OCI-LY1 (cell line): Measurements from ENCODE around the gene TARS2.

Experiments used
- H2AFZ ChIP-seq: fragments of 200-600 bp; sonication (generic), shearing (Covaris generic); 2 replicates; pipeline ENCODE4 v1.6.0; 2014; ENCODE audit warnings: antibody characterized with exemption, mild to moderate bottlenecking, low read length
- H3F3A ChIP-seq: fragments of 200-600 bp; sonication (generic), shearing (Covaris generic); 2 replicates; pipeline ENCODE4 v1.6.0; 2014; ENCODE audit warnings: mild to moderate bottlenecking, antibody characterized with exemption, low read length, moderate library complexity; ENCODE audit not compliant: insufficient read depth
- H3K27ac ChIP-seq: fragments of 200-600 bp; sonication (generic); 2 replicates; pipeline ENCODE4 v1.5.1; 2014; ENCODE audit warnings: low read length, mixed run types, mild to moderate bottlenecking, low read depth; ENCODE audit not compliant: poor library complexity, severe bottlenecking
- H3K27me3 ChIP-seq: fragments of 200-600 bp; sonication (generic); 2 replicates; pipeline ENCODE4 v1.6.0; 2014; ENCODE audit warnings: antibody characterized with exemption, mild to moderate bottlenecking, low read length, moderate library complexity; ENCODE audit not compliant: insufficient read depth
- H3K36me3 ChIP-seq: fragments of 200-600 bp; sonication (generic); 2 replicates; pipeline ENCODE4 v1.6.1; 2014; ENCODE audit warnings: mild to moderate bottlenecking, antibody characterized with exemption, low read length, moderate library complexity, mixed read lengths; ENCODE audit not compliant: insufficient read depth
- H3K4me1 ChIP-seq: fragments of 200-600 bp; sonication (generic); 2 replicates; pipeline ENCODE4 v1.5.1; 2014; ENCODE audit warnings: mild to moderate bottlenecking, low read length, moderate library complexity; ENCODE audit not compliant: insufficient read depth, severe bottlenecking
- H3K4me2 ChIP-seq: fragments of 200-600 bp; sonication (generic), shearing (Covaris generic); 2 replicates; pipeline ENCODE4 v1.6.1; 2014; ENCODE audit warnings: low read length
- H3K4me3 ChIP-seq: fragments of 200-600 bp; sonication (generic); 2 replicates; pipeline ENCODE4 v1.5.1; 2014; ENCODE audit warnings: low read length, low read depth, mild to moderate bottlenecking, mixed read lengths; ENCODE audit not compliant: poor library complexity, severe bottlenecking
- H3K79me2 ChIP-seq: fragments of 200-600 bp; shearing (Covaris generic); 2 replicates; pipeline ENCODE4 v1.6.1; 2016; ENCODE audit warnings: mixed run types, low read length, mixed read lengths; ENCODE audit not compliant: insufficient read depth
- H3K9ac ChIP-seq: fragments of 200-600 bp; sonication (generic), shearing (Covaris generic); 2 replicates; pipeline ENCODE4 v1.6.1; 2014; ENCODE audit warnings: mild to moderate bottlenecking, low read length, mixed read lengths
- H3K9me2 ChIP-seq: fragments of 200-600 bp; sonication (generic), shearing (Covaris generic); 2 replicates; pipeline ENCODE4 v1.6.1; 2014; ENCODE audit warnings: low read depth, mild to moderate bottlenecking, low read length, mixed read lengths
- H3K9me3 ChIP-seq: fragments of 200-600 bp; shearing (Covaris generic); 2 replicates; pipeline ENCODE4 v1.6.1; 2014; ENCODE audit warnings: low read length, mixed read lengths
- H4K20me1 ChIP-seq: fragments of 200-600 bp; sonication (generic), shearing (Covaris generic); 2 replicates; pipeline ENCODE4 v1.6.0; 2016; ENCODE audit warnings: mild to moderate bottlenecking, low read length; ENCODE audit not compliant: insufficient read depth
- CTCF ChIP-seq: fragments of 200-600 bp; sonication (generic), shearing (Covaris generic); IDR thresholded peaks from 2 replicates; pipeline ENCODE4 v1.5.1; 2017; ENCODE audit warnings: mild to moderate bottlenecking, antibody characterized with exemption, low read length, moderate library complexity, mixed read lengths
- EZH2 ChIP-seq: fragments of 200-600 bp; sonication (generic), shearing (Covaris generic); IDR thresholded peaks from 2 replicates; pipeline ENCODE4 v1.8.0; 2017; ENCODE audit warnings: borderline replicate concordance, mixed run types, mild to moderate bottlenecking, antibody characterized with exemption, low read length, moderate library complexity, mixed read lengths

The TARS2 gene

GRCh38 chr1:150507912-150508864 is 21.0 kb downstream of the TARS2 start, which contains the start of gene ECM1:
TSS of gene ECM1 (plus strand) at chr1:150508109. CDS start at chr1:150508210, 101 bp downstream.
- Histone ChIP-seq H3K36me3 (peaks cover 38% of the 10 kb centered on the region), H3K9me3 (no peaks in the 10 kb centered on the region), H3K9me2 (no peaks in the 10 kb centered on the region), H3K9ac (no peak within 1 kb of the TSS), H3K4me3 (no peak within 1 kb of the TSS), H4K20me1 (no peaks in the 10 kb centered on the region), H3K27ac (no peak within 1 kb of the TSS), H3K4me1 (no peaks in the 10 kb centered on the region), H3F3A (no peaks in the 10 kb centered on the region), H2AFZ (no peak within 1 kb of the TSS), H3K27me3 (no peaks in the 10 kb centered on the region), H3K4me2 (no peak within 1 kb of the TSS), H3K79me2 (no peaks in the 10 kb centered on the region)
- no peak for TF ChIP-seq CTCF
- no peak for TF ChIP-seq EZH2

GRCh38 chr1:150508982-150509381 is 21.8 kb downstream of the TARS2 start:
- Histone ChIP-seq H3K9me2 (no peaks in the 10 kb centered on the region), H3K4me3 (no peak overlapping the region), H4K20me1 (no peaks in the 10 kb centered on the region), H3K79me2 (no peaks in the 10 kb centered on the region), H3K27me3 (no peaks in the 10 kb centered on the region), H3K4me1 (no peaks in the 10 kb centered on the region), H2AFZ (no peak overlapping the region), H3K9me3 (no peaks in the 10 kb centered on the region), H3K4me2 (no peak overlapping the region), H3K9ac (no peak overlapping the region), H3K36me3 (peaks cover 36% of the 10 kb centered on the region), H3F3A (no peaks in the 10 kb centered on the region), H3K27ac (no peak overlapping the region)
- TF ChIP-seq EZH2 (no peak), CTCF (no peak)

- H3F3A ChIP-seq = no peaks in the 10 kb centered on the region
- no peak overlapping the region for H3K9ac ChIP-seq
- H3K36me3 ChIP-seq = peaks cover 11% of the 10 kb centered on the region
- TF ChIP-seq EZH2 (no peak), CTCF (no peak)
- no peaks in the 10 kb centered on the region for H3K79me2 ChIP-seq
- peaks cover 16% of the 10 kb centered on the region for H3K4me1 ChIP-seq
- H3K4me3 ChIP-seq = no peak overlapping the region
- H3K4me2 ChIP-seq = no peak overlapping the region
- H4K20me1 ChIP-seq = no peaks in the 10 kb centered on the region
- H3K27me3 ChIP-seq = no peaks in the 10 kb centered on the region
- H2AFZ ChIP-seq = no peak overlapping the region
- no peaks in the 10 kb centered on the region for H3K9me2 ChIP-seq
- no peak overlapping the region for H3K27ac ChIP-seq
- H3K9me3 ChIP-seq = no peaks in the 10 kb centered on the region
These were observed 24.3 kb downstream of the TARS2 start for GRCh38 chr1:150511551-150511950.
